Neural cell (in vitro differentiated cells): ENCODE results near the gene SH3RF3.

Experiments
- CTCF ChIP-seq: fragments of 450-650 bp; IDR thresholded peaks from 2 replicates; pipeline ENCODE4 v1.5.1; 2014; ENCODE audit warnings: antibody characterized with exemption, mild to moderate bottlenecking, moderate library complexity; ENCODE audit not compliant: poor library complexity, severe bottlenecking
- EZH2 ChIP-seq: fragments of 200-600, 300-800 bp; shearing (Covaris generic), sonication (generic); IDR thresholded peaks from 2 replicates; pipeline ENCODE4 v1.6.1; 2014; ENCODE audit warnings: antibody characterized with exemption, low read length, borderline replicate concordance, mild to moderate bottlenecking; ENCODE audit not compliant: insufficient read depth, poor library complexity, severe bottlenecking
- RAD21 ChIP-seq: fragments of 450-650 bp; conservative IDR thresholded peaks from 2 replicates; pipeline ENCODE4 v1.6.1; 2014; ENCODE audit warnings: antibody characterized with exemption, mild to moderate bottlenecking, moderate library complexity

- no peak for TF ChIP-seq RAD21
- no peak for TF ChIP-seq CTCF
- no peak for TF ChIP-seq EZH2
These were observed 264.0 kb downstream of the SH3RF3 start for GRCh38 chr2:109392816-109393661.
